Activated naive CD4-positive, alpha-beta T cell treated with anti-CD3 and anti-CD28 coated beads, Interleukin-2, amount 50 U/mL, for 24 hours (primary cell): ENCODE measurements around the gene PECR.

Source experiments
- H3K27ac Mint-ChIP-seq: one replicate; pipeline ENCODE4 v1.8.0; 2021; ENCODE audit warnings: mild to moderate bottlenecking, mixed read lengths
- H3K27me3 Mint-ChIP-seq: one replicate; pipeline ENCODE4 v1.8.0; 2021; ENCODE audit warnings: mixed read lengths
- H3K36me3 Mint-ChIP-seq: one replicate; pipeline ENCODE4 v1.8.0; 2021; ENCODE audit warnings: mixed read lengths
- H3K4me1 Mint-ChIP-seq: one replicate; pipeline ENCODE4 v1.8.0; 2021; ENCODE audit warnings: mixed read lengths
- H3K4me3 Mint-ChIP-seq: one replicate; pipeline ENCODE4 v1.8.0; 2021; ENCODE audit warnings: mild to moderate bottlenecking, mixed read lengths
- H3K9me3 Mint-ChIP-seq: one replicate; pipeline ENCODE4 v1.8.0; 2021; ENCODE audit warnings: mixed read lengths

The PECR gene

DNA sequence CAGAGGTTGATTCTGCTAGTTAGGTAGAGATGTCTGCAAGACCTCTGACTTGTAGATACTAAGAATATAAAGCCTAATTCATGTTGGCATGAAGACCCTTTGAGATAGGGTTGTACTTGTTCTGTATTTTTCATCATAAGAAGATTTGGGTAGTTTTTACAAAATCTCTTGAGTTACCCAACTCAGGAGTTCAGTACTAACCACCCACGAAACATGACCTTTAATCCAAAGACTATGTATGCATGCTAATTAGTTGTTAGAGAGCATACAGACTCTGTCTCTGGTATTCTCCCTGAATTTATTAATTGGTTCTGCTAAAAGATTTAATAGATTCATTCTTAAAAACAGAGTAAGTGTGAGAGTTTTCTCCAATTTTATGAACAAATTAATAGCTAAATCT lies 16.9 kb downstream of the PECR start:
- peaks cover 24% of the 10 kb centered on the region for H3K4me1 Mint-ChIP-seq
- no peak overlapping the region for H3K27ac Mint-ChIP-seq
- no peaks in the 10 kb centered on the region for H3K9me3 Mint-ChIP-seq
- peaks cover 1% of the 10 kb centered on the region for H3K36me3 Mint-ChIP-seq
- no peaks in the 10 kb centered on the region for H3K27me3 Mint-ChIP-seq
- no peak overlapping the region for H3K4me3 Mint-ChIP-seq

DNA sequence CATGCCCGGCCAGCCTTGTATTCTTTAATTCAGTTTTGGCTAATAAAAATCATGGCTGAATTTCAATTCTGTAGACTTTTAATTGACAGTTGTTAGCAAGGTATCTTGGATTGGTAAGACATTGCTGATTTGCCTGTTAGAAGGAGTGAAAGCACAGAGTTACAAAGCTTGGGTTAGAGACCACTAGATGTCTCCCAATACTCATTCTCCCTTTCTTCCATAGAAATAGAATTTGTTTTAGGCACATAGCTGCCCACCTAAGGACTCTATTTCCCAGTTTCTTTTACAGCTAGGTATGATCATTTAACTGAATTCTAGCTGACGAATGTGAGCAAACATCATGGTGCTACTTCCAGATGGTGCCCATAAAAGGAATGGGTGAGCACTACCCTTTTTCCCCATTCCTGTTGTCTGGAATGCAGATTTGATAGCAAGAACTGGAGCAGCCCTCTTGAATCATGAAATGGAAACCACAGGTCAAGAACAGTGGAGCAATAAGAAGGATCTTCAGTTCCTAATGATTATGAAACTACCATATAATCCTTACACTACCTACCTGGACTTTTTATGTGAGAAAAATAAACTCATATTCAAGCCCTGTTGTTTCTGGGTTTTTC lies 17.5 kb downstream of the PECR start:
- no peaks in the 10 kb centered on the region for H3K27me3 Mint-ChIP-seq
- no peak overlapping the region for H3K27ac Mint-ChIP-seq
- no peak overlapping the region for H3K4me3 Mint-ChIP-seq
- peaks cover 26% of the 10 kb centered on the region for H3K4me1 Mint-ChIP-seq
- H3K9me3 Mint-ChIP-seq = no peaks in the 10 kb centered on the region
- peaks cover 1% of the 10 kb centered on the region for H3K36me3 Mint-ChIP-seq

DNA sequence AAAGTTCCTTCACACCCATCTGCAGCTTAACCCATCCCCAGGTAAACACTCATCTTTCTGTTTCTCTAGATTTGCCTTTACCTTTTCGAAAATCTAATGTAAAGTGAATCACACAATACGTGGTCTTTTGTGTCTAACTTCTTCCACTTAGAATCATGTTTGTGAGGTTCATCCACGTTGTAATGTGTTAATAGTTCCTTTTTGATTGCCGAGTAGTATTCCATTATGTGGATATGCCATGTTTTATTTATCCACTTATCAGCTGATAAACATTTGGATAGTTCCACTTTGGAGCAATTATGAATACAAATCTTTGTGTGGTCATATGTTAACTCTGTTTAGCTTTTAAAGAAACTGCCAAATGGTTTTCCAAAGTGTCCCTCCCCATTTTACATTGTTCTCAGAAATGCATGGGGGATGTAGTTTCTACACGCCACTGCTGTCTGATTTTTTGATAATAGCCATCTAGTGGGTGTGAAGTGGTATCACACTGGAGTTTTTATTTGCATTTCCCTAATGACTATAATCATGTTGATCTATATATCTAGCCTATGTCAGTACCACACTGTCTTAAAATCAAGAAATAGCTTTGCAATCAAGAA lies 22.3 kb downstream of the PECR start:
- Mint-ChIP-seq H3K4me1 (peaks cover 39% of the 10 kb centered on the region), H3K9me3 (no peaks in the 10 kb centered on the region), H3K4me3 (no peak overlapping the region), H3K27me3 (no peaks in the 10 kb centered on the region), H3K27ac (peak overlapping the region; percentile 23), H3K36me3 (peaks cover 10% of the 10 kb centered on the region)

DNA sequence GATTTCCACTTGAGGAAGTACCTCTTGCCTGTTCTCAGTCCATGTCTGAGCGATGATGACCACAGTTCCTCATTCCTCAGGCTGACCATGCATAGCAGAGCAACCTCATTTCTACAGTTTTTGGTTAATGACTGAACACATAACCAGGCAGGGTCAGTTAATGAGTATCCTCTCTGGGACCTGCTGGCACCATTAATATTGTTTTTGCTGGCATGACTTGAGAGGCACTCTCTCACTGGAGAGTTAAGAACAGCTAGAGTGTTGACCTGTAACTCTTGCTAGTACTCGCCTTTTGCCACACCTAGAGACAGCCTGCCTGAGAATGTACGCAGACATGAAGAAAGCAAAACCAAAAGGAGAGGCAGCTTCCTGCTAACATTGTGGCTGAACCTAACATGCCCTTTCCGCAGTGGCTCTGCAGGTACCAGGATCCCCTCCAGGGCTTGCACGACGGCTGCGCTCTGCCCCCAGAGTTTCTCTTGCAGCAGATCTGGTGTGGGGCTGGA lies 23.9 kb downstream of the PECR start:
- Mint-ChIP-seq H3K9me3 (no peaks in the 10 kb centered on the region), H3K4me1 (peaks cover 39% of the 10 kb centered on the region), H3K27ac (peak overlapping the region; percentile 94), H3K27me3 (no peaks in the 10 kb centered on the region), H3K36me3 (peaks cover 10% of the 10 kb centered on the region), H3K4me3 (peak overlapping the region; percentile 82)

DNA sequence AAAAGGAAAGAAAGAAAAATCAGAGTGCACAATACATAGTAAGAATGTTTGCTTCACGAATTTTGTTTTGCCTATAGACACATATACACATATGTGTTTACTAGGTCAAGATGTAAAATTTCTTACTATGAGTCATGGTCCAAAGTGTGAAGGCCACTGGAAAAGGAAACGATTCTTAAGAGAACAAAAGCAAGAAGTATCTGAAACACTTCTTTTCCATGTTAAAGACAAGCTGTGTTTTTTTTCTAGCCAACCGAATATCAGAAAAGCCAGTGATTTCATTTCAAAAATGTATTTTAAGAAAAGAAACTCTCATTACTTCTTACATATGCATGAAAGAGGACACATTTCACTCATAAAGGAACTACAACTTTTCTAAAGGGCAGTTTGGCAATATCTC lies 24.9 kb downstream of the PECR start:
- H3K36me3 Mint-ChIP-seq = peaks cover 14% of the 10 kb centered on the region
- H3K4me3 Mint-ChIP-seq = no peak overlapping the region
- no peaks in the 10 kb centered on the region for H3K27me3 Mint-ChIP-seq
- H3K9me3 Mint-ChIP-seq = no peaks in the 10 kb centered on the region
- peak overlapping the region; percentile 94 for H3K27ac Mint-ChIP-seq
- H3K4me1 Mint-ChIP-seq = peaks cover 39% of the 10 kb centered on the region

DNA sequence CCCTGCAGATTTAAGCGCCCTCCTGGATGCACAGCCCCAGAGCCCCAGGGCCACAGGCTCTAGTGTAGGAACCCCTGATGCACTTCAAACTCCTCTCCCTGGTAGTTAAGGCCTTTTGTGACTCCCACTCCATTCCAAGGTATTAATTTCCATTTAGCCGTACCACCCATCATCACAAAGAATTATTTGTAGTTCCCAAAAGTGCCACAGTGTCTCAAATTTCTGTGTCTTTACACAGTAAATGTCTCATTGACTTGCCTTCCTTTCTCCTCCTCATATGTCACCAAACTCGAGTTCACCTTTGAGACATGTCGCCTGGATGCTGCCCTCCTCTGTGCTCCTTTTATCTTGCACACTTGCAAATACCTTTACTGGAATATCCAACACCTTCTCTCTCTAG lies 25.9 kb downstream of the PECR start:
- Mint-ChIP-seq H3K36me3 (peaks cover 14% of the 10 kb centered on the region), H3K4me1 (peaks cover 39% of the 10 kb centered on the region), H3K27me3 (no peaks in the 10 kb centered on the region), H3K9me3 (no peaks in the 10 kb centered on the region), H3K27ac (peak overlapping the region; percentile 8), H3K4me3 (no peak overlapping the region)

DNA sequence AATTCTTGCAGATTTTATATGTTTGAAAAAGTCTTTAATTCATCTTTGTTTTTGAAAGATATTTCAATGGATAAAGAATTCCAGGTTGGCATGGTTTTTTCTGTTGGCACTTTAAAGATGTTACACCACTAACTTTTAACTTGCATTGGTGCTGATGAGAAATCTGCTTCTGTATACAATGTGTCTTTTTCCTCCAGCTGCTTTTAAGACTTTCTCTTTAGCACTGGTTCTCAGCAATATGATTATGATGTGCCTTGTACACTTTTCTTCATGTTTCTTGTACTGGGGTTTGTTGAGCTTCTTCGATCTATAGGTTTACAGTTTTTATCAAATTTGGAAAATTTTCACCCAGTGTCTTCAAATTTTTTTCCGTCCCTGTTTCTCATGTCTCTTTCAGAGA lies 29.2 kb downstream of the PECR start:
- Mint-ChIP-seq H3K4me1 (peaks cover 16% of the 10 kb centered on the region), H3K27me3 (no peaks in the 10 kb centered on the region), H3K4me3 (no peak overlapping the region), H3K27ac (no peak overlapping the region), H3K36me3 (peaks cover 18% of the 10 kb centered on the region), H3K9me3 (no peaks in the 10 kb centered on the region)

DNA sequence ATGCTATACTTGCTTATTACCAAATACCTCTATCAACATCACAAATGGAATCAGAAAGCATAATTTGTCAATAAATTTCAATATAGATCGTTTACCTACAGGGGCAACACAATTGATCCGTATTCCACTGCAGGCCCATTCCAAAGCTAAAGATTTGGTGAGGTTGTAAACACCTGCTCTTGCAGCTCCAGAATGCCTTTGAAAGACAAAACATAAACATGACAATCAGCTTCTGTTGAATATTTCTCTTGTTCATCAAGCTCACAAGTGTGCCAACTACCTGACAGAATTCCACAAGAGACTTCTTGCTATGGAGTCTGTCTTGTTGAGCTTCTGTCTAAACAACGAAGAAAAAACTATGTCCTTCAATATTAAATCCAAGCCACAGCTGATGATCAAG lies 30.3 kb downstream of the PECR start:
- H3K27ac Mint-ChIP-seq = no peak overlapping the region
- no peaks in the 10 kb centered on the region for H3K27me3 Mint-ChIP-seq
- no peaks in the 10 kb centered on the region for H3K9me3 Mint-ChIP-seq
- H3K4me3 Mint-ChIP-seq = no peak overlapping the region
- H3K36me3 Mint-ChIP-seq = peaks cover 18% of the 10 kb centered on the region
- H3K4me1 Mint-ChIP-seq = peaks cover 8% of the 10 kb centered on the region

DNA sequence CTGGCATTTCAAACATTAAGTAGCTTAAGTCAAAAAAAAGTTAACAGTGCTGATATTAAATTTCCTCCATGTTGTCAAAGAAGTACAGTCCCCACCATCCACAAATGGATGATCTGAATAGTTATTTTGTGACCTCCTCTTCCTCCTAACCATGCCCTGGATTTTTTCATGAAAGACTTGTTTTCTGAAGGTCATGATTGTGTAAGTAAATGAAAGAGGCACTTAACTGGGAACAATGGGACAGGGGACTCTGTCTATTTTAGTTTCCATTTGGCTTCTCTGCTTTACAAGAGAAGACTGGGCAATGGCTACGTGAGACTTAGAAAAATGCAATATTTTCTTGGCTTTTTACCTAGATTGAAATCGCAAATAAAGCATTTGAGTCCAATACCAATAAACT lies 32.2 kb downstream of the PECR start:
- peaks cover 8% of the 10 kb centered on the region for H3K36me3 Mint-ChIP-seq
- no peaks in the 10 kb centered on the region for H3K27me3 Mint-ChIP-seq
- H3K4me3 Mint-ChIP-seq = no peak overlapping the region
- H3K27ac Mint-ChIP-seq = no peak overlapping the region
- H3K4me1 Mint-ChIP-seq = no peaks in the 10 kb centered on the region
- H3K9me3 Mint-ChIP-seq = no peaks in the 10 kb centered on the region

DNA sequence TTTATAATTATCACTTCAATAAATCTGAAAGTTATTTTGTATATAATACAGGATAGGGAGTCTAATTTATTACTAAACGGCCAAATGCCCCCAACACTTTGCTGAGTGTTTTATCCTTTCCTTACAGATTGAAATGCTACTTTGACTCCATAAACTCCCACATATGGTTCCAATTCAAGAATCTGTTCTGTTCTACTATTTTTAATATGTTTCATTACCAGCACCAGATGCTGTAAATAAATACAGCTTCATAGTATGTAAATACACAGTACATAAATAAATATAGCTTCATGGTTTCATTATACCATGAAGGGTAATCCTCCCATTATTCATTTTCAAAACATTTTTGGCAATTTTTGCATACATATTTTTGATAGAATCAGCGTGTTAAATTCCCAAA lies 34.2 kb downstream of the PECR start:
- H3K27ac Mint-ChIP-seq = no peak overlapping the region
- peaks cover 4% of the 10 kb centered on the region for H3K36me3 Mint-ChIP-seq
- no peak overlapping the region for H3K4me3 Mint-ChIP-seq
- no peaks in the 10 kb centered on the region for H3K27me3 Mint-ChIP-seq
- no peaks in the 10 kb centered on the region for H3K9me3 Mint-ChIP-seq
- no peaks in the 10 kb centered on the region for H3K4me1 Mint-ChIP-seq

DNA sequence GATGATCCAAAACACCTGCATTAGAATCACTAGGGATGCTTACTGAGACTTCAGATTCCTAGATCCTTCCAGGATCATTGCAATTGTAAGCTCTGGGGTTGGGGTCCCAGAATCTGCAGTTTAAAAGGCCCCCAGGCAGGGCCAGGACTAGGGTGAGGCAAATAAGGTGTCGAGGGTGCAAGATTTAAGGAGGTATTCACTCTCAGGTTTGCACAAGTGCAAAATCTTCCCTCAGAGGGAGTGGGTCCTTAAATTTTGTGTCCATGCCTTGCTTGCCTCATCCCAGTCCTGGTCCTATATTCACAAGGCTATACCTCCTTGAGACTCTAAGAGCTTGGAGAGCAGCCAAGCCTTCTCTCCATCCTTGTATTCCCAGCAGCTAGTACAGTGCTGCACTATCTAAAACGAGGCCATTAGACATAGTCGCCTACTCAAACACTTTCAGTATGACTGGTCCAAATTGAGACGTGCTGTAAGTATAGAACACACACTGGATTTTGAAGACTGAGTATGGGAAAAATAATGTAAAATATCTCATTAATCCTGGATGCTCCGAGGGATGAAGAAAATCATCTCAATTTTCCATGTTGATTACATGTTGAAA lies 36.6 kb downstream of the PECR start:
- H3K27me3 Mint-ChIP-seq = no peaks in the 10 kb centered on the region
- H3K9me3 Mint-ChIP-seq = no peaks in the 10 kb centered on the region
- H3K4me3 Mint-ChIP-seq = no peak overlapping the region
- no peaks in the 10 kb centered on the region for H3K4me1 Mint-ChIP-seq
- H3K27ac Mint-ChIP-seq = no peak overlapping the region
- H3K36me3 Mint-ChIP-seq = no peaks in the 10 kb centered on the region

DNA sequence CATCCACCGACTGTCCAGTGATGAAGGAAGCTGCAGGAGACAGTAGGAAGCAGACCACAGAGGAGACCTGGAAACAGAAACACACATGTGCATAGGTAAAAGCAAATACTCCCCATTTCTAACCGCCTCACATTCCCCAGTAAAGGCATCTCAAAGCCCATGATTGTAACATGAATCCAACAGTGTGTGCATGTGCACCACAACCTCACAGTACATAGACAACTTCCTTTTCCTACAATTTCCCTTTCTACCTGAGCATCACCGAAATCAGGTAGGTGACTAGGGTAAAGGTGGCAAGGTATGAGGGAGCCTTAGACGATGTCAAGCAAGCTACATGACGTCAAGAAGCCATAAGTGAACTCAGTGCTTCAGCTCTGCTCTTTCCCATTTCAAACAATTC lies 37.7 kb downstream of the PECR start:
- no peaks in the 10 kb centered on the region for H3K9me3 Mint-ChIP-seq
- H3K4me3 Mint-ChIP-seq = no peak overlapping the region
- no peak overlapping the region for H3K27ac Mint-ChIP-seq
- no peaks in the 10 kb centered on the region for H3K36me3 Mint-ChIP-seq
- no peaks in the 10 kb centered on the region for H3K4me1 Mint-ChIP-seq
- H3K27me3 Mint-ChIP-seq = no peaks in the 10 kb centered on the region

DNA sequence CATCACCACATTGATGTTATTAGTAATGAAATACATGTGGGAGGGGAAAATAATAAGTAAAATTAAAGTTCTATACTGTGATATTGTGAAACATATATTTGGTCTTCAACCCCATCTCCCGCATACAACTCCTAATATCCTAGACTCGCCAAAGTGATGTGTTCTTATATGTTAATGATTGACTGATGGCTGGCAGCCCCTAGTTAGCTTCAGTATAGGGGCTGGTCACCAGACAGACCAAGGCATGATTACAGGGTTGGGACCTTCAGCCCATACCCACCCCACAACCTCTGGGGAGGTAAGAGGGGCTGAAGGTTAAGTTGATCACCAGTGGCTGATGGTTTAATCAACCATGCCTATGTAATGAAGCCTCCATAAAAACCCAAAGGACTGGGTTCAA lies 40.2 kb downstream of the PECR start:
- H3K27ac Mint-ChIP-seq = no peak overlapping the region
- no peak overlapping the region for H3K4me3 Mint-ChIP-seq
- no peaks in the 10 kb centered on the region for H3K9me3 Mint-ChIP-seq
- H3K36me3 Mint-ChIP-seq = no peaks in the 10 kb centered on the region
- H3K27me3 Mint-ChIP-seq = no peaks in the 10 kb centered on the region
- H3K4me1 Mint-ChIP-seq = no peaks in the 10 kb centered on the region

DNA sequence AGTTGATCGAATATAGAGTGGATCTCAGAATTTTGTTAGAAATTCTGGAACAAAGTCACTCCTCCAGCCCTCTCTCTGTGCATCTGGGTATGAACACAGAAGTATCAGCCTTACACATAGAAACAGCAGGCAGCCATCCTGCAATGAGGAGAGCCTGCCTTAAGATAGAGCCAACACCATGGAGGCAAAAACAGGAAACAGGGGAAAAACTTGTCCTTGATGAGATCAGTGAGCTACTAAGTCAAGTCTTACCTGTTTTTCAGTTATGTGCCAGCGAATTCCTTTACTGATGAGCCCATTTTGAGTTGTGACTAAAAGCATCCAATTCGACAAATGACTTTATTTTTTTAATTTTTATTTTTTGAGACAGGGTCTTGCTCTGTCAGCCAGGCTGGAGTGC lies 41.7 kb downstream of the PECR start:
- H3K4me1 Mint-ChIP-seq = no peaks in the 10 kb centered on the region
- no peaks in the 10 kb centered on the region for H3K36me3 Mint-ChIP-seq
- no peaks in the 10 kb centered on the region for H3K9me3 Mint-ChIP-seq
- H3K4me3 Mint-ChIP-seq = no peak overlapping the region
- no peaks in the 10 kb centered on the region for H3K27me3 Mint-ChIP-seq
- no peak overlapping the region for H3K27ac Mint-ChIP-seq

DNA sequence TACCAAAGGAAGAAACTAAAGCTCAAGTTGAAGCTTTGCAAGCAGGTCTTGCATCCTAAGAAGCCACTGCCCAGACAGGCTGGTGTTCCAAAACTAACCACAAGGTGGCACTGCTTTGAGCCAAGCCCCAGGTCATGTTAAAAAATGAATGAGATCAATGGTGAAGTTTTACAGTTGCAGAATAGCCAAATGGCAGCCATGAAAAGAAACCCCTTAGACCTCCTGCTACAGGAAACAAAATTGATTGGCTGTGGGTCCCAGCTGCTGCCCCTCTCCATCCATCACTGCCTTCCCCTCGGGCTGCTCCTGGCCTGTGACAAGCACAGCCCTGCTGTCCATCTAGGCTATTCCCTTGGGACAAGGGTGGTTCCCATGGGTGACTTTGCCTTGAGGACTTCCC lies 47.5 kb downstream of the PECR start:
- peaks cover 8% of the 10 kb centered on the region for H3K36me3 Mint-ChIP-seq
- no peak overlapping the region for H3K27ac Mint-ChIP-seq
- H3K27me3 Mint-ChIP-seq = no peaks in the 10 kb centered on the region
- H3K9me3 Mint-ChIP-seq = no peaks in the 10 kb centered on the region
- H3K4me3 Mint-ChIP-seq = no peak overlapping the region
- peaks cover 29% of the 10 kb centered on the region for H3K4me1 Mint-ChIP-seq

DNA sequence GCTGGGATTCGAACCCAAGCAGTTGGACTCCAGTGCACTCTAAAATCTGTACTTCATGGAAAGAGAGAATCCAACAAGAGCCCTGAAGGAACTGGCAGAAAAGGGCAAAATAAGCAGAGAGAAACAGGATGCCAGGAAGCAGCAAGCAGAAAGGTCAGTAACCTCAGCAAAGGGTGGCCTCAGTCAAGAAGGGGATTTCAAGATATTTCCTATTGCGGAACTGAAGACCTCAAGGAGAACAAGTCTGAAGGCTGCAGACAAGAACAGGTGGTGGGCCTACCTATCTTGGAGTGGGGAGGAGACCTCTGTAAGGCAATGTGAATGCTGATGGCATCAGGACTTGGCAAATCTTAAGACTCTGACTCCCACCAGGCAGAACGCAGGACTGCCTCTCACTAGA lies 48.2 kb downstream of the PECR start:
- Mint-ChIP-seq H3K4me1 (peaks cover 29% of the 10 kb centered on the region), H3K27ac (no peak overlapping the region), H3K27me3 (no peaks in the 10 kb centered on the region), H3K9me3 (no peaks in the 10 kb centered on the region), H3K4me3 (no peak overlapping the region), H3K36me3 (peaks cover 8% of the 10 kb centered on the region)
